GM06990 (cell line): ENCODE results near the gene MRPL54.

Source experiments
- DNase-seq: peaks from one replicate; pipeline ENCODE4 v3.0.0-alpha.2; 2011; ENCODE audit not compliant: insufficient read length; ENCODE audit errors: extremely low read depth
- H3K27me3 ChIP-seq: replicated peaks from 2 replicates; pipeline ENCODE4 v1.6.0; 2011; ENCODE audit warnings: low read length; ENCODE audit not compliant: control insufficient read depth, insufficient read depth
- H3K36me3 ChIP-seq: 2 replicates; pipeline ENCODE4 v1.5.1; 2011; ENCODE audit warnings: low read length; ENCODE audit not compliant: control insufficient read depth, insufficient read depth
- H3K4me3 ChIP-seq: replicated peaks from 2 replicates; pipeline ENCODE4 v1.5.1; 2011; ENCODE audit warnings: low read depth, mild to moderate bottlenecking, control low read depth, low read length
- TF ChIP-seq, protein P1 (sequence below): IDR thresholded peaks from 2 replicates; pipeline ENCODE4 v1.5.1; 2011; ENCODE audit warnings: low read length, control low read depth, mild to moderate bottlenecking, inconsistent platforms; ENCODE audit not compliant: insufficient read depth, poor library complexity, severe bottlenecking

Gene MRPL54

DNA sequence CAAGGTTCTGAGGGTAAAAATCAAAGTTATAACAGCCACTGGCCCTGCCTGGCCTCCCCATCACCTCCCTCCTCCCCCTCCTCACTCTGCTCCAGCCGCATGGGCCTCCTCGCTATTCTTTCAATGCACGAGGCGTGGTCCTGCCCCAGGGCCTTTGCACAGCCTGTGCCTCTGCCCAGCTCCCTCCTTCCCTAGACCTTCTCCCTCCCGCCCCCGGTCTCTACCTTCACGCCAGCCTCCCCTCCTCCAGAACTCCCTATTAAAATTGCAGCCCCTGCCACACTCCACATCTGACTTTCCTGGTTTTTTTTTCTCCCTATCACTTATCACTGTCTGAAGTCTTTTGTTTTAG lies 6.2 kb downstream of the MRPL54 start:
- TF ChIP-seq, protein P1, sequence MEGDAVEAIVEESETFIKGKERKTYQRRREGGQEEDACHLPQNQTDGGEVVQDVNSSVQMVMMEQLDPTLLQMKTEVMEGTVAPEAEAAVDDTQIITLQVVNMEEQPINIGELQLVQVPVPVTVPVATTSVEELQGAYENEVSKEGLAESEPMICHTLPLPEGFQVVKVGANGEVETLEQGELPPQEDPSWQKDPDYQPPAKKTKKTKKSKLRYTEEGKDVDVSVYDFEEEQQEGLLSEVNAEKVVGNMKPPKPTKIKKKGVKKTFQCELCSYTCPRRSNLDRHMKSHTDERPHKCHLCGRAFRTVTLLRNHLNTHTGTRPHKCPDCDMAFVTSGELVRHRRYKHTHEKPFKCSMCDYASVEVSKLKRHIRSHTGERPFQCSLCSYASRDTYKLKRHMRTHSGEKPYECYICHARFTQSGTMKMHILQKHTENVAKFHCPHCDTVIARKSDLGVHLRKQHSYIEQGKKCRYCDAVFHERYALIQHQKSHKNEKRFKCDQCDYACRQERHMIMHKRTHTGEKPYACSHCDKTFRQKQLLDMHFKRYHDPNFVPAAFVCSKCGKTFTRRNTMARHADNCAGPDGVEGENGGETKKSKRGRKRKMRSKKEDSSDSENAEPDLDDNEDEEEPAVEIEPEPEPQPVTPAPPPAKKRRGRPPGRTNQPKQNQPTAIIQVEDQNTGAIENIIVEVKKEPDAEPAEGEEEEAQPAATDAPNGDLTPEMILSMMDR, result no peak
- no peak for DNase-seq
- Histone ChIP-seq H3K4me3 (no peak overlapping the region), H3K36me3 (peaks cover 18% of the 10 kb centered on the region), H3K27me3 (no peaks in the 10 kb centered on the region)

DNA sequence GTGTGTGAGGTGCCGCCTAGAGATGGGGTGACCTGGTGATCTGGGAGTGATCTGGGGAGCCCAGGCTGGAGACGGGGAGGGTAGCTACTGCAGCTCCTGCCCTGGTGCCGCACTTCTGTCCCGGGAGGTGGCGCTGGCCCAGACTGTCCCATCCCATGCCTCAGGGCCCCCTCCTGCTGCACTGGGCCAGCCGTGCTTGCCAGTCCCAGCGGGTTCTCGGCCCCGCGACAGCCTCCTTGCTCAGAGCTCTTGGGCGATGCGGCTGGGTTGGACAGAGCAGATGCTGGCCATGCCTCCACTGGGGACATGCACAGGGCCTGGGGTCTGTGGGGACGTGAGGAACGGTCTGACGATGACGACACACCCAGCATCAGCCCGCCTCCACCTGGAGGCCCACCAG lies 7.0 kb downstream of the MRPL54 start:
- DNase-seq, result no peak
- TF ChIP-seq, protein P1, result no peak
- no peak overlapping the region for H3K4me3 ChIP-seq
- H3K36me3 ChIP-seq, result peaks cover 18% of the 10 kb centered on the region
- H3K27me3 ChIP-seq, result no peaks in the 10 kb centered on the region

DNA sequence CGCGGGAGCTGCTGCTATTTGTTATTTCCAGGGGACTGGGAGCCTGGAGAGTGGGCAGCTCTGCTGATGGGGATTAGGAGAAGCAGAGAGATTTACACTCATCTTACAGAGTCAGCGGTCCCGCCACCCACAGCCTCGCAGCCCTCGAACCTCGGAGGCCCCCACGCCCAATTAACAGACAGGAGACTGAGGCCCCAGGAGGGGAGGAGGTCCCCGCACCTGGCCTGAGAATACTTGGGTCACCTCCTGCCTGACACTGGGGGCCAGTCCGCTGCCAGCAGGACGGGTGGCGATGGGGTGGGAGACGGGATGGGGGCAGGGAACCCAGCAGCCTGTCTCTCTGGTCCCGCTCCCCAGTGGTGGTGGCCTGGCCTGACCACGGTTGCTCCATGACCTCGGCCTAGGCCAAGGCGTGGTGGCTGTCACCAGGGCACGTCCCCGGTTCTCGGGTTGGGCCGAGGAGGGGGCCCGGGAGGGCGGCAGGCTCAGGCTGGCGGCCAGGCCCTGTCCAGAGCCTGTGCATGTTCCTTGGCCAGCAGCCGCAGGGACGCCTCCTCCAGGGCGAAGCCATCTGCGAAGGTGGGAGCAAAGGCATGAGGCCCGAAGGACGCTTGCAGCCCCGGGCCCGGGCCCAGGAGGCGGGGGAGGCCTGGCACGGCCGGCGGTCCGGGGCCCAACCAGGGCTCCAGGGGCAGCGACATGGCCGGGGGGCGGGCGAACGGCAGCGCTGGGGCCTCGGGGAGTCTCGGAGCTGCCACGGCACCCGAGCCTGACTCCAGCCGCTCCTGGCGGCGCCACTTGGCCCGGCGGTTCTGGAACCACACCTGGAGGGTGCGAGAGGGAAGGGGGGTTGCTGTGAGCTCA lies 7.9 kb downstream of the MRPL54 start:
- no peak for DNase-seq
- no peak overlapping the region for H3K4me3 ChIP-seq
- H3K27me3 ChIP-seq, result no peaks in the 10 kb centered on the region
- TF ChIP-seq, protein P1, result no peak
- H3K36me3 ChIP-seq, result peaks cover 14% of the 10 kb centered on the region

DNA sequence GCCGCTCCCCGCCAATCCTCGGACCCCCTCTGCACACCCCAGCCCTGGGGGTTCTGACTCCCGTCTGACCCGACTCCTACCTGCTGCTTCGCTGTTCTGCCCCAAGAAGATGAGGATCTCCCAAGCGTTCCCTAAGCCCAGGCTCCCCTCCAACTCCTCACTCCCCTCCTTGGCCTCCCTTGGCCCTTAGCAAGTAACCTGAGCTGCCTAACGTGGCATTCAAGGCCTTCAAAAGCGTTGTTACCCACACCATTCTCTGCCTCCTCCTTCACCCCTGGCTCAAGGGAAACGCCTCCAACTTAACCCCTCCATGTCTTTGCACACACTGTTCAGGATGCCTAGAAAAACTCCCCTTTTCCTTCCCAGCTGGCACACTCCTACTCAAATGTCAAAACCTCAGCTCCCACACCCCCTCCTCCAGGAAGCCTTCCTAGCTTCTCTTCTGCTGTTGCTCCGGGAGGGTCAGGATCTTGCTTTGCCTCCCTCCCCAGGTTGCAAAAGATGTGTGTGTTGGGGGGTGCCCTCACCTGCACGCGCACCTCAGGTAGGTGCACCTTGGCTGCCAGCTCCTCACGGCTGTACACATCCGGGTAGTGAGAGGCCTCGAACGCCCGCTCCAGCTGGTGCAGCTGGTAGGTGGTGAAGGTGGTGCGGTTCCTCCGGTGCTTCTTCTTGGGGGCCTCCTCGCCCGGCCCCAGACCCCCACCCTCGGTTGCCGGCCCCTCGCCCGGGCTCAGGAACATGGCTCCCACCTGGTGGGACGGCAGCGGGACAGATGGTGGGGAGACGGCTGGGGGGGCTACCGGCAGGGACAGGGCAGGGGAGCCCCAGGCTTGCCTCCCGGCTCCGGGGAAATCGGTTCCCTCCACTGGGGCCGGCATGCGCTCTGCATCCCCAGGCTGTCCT lies 8.8 kb downstream of the MRPL54 start:
- H3K36me3 ChIP-seq, result peaks cover 14% of the 10 kb centered on the region
- no peaks in the 10 kb centered on the region for H3K27me3 ChIP-seq
- no peak for DNase-seq
- no peak overlapping the region for H3K4me3 ChIP-seq
- TF ChIP-seq, protein P1, result no peak

DNA sequence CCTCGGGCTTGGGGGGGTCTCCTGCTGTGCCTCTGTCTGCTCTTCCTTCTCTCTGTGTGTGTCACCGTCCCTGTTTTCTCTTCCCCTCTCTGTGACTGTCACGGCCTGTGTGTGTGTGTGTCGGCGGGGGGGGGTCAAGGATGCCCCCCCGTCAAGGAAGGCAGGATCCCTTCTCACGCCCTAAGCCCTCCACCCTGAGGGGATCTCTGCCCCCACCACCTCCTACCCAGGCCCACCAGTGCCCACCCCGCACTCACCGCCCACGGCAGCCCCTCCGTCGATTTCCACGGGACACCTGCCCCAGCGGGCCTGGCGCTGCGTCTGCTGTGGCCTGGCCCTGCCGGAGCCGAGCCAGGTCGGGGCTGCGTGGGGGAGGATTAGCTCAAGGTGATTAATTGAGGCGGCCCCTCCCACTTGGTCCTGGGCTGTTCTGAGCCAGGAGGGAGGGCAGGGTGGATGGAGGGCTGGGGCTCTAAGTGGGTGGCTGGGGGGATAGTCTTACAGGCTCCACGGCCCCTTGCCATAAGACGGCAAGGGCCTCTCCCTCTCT lies 9.5 kb downstream of the MRPL54 start, which contains the start of gene RAX2:
TSS of gene RAX2 (minus strand) at position 323 of the 550 bp plus-strand sequence. CDS start 486 bp downstream, outside the sequence.
- no peak within 1 kb of the TSS for H3K4me3 ChIP-seq
- TF ChIP-seq, protein P1, result no peak
- peaks cover 8% of the 10 kb centered on the region for H3K36me3 ChIP-seq
- no peak for DNase-seq
- H3K27me3 ChIP-seq, result no peaks in the 10 kb centered on the region
